GM23338 (cell line): ENCODE results near the gene LGI1. TPM values are rescaled to one million over a fixed set of nuclear protein-coding genes. Genes with fewer than 3 reads are reported as not detected.

Experiments
- ATAC-seq: fragments of 200-7000 bp; cut with Tn5 transposase; 3 replicates; pipeline ENCODE4 v1.9.1; 2020
- DNase-seq: peaks from one replicate; pipeline ENCODE4 v3.0.0-alpha.2; 2015; ENCODE audit warnings: low spot score
- H2AFZ ChIP-seq: fragments of 200-600 bp; sonication (generic); 2 replicates; pipeline ENCODE4 v1.8.0; 2016; ENCODE audit warnings: antibody characterized with exemption, mild to moderate bottlenecking, moderate library complexity
- H3F3A ChIP-seq: fragments of 200-600 bp; sonication (generic); replicated peaks from 2 replicates; pipeline ENCODE4 v1.8.0; 2017; ENCODE audit warnings: antibody characterized with exemption, mixed run types, low read depth
- H3K27ac ChIP-seq: fragments of 200-600 bp; sonication (generic); 2 replicates; pipeline ENCODE4 v1.6.1; 2016; ENCODE audit warnings: low read depth
- H3K27me3 ChIP-seq: fragments of 200-600 bp; sonication (generic); 2 replicates; pipeline ENCODE4 v1.8.0; 2016; ENCODE audit warnings: mild to moderate bottlenecking, mixed run types, moderate library complexity; ENCODE audit not compliant: insufficient read depth
- H3K36me3 ChIP-seq: fragments of 200-600 bp; sonication (generic); 2 replicates; pipeline ENCODE4 v1.8.0; 2016; ENCODE audit warnings: mild to moderate bottlenecking; ENCODE audit not compliant: insufficient read depth
- H3K4me1 ChIP-seq: fragments of 200-600 bp; sonication (generic); 2 replicates; pipeline ENCODE4 v1.8.0; 2016; ENCODE audit warnings: mild to moderate bottlenecking, moderate library complexity; ENCODE audit not compliant: insufficient read depth
- H3K4me2 ChIP-seq: fragments of 200-600 bp; sonication (generic); 2 replicates; pipeline ENCODE4 v1.7.1; 2017; ENCODE audit warnings: mixed run types
- H3K4me3 ChIP-seq: fragments of 200-600 bp; sonication (generic); 2 replicates; pipeline ENCODE4 v1.6.1; 2016; ENCODE audit warnings: mixed run types
- H3K79me2 ChIP-seq: fragments of 200-600 bp; sonication (generic); replicated peaks from 2 replicates; pipeline ENCODE4 v1.8.0; 2017; ENCODE audit warnings: mild to moderate bottlenecking; ENCODE audit not compliant: insufficient read depth
- H3K9me2 ChIP-seq: fragments of 200-600 bp; sonication (generic); 2 replicates; pipeline ENCODE4 v1.8.0; 2017; ENCODE audit not compliant: insufficient read depth
- H4K20me1 ChIP-seq: fragments of 200-600 bp; sonication (generic); replicated peaks from 2 replicates; pipeline ENCODE4 v1.8.0; 2017; ENCODE audit warnings: mild to moderate bottlenecking; ENCODE audit not compliant: insufficient read depth
- H3K27ac Mint-ChIP-seq: 2 replicates; pipeline ENCODE4 v1.8.0; 2020; ENCODE audit warnings: inconsistent platforms, mild to moderate bottlenecking, moderate library complexity, mixed read lengths
- H3K27me3 Mint-ChIP-seq: 3 replicates; pipeline ENCODE4 v1.8.0; 2022; ENCODE audit warnings: low read depth, mild to moderate bottlenecking, moderate library complexity, mixed read lengths, inconsistent platforms; ENCODE audit not compliant: insufficient read depth, poor library complexity
- H3K36me3 Mint-ChIP-seq: 3 replicates; pipeline ENCODE4 v1.8.0; 2021; ENCODE audit warnings: low read depth, mild to moderate bottlenecking, inconsistent platforms, moderate library complexity, mixed read lengths
- H3K4me1 Mint-ChIP-seq: 3 replicates; pipeline ENCODE4 v1.8.0; 2020; ENCODE audit warnings: mild to moderate bottlenecking, inconsistent platforms, mixed read lengths
- H3K4me3 Mint-ChIP-seq: 3 replicates; pipeline ENCODE4 v1.8.0; 2021; ENCODE audit warnings: moderate library complexity, mild to moderate bottlenecking, inconsistent platforms, mixed read lengths
- H3K9me3 Mint-ChIP-seq: 3 replicates; pipeline ENCODE4 v1.8.0; 2020; ENCODE audit warnings: moderate library complexity, mild to moderate bottlenecking, inconsistent platforms, mixed read lengths
- NANOG ChIP-seq: IDR thresholded peaks from 2 replicates; pipeline ENCODE4 v1.6.1; 2016; ENCODE audit warnings: antibody characterized with exemption, borderline replicate concordance
- polyA plus RNA-seq: library from polyadenylated mRNA; unstranded; fragments of >200 nt; fragmentation: Nextera tagmentation; extraction: Ambion mirVana; gene quantifications from 2 replicates; pipeline ENCODE4 v1.2.1, GENCODE V29; 2016
- total RNA-seq: library from RNA; depleted of rRNA; stranded (reverse); fragments of >200 nt; shearing (Covaris generic); gene quantifications from 2 replicates; pipeline ENCODE4 v1.2.3, GENCODE V29; 2014
- TF ChIP-seq, protein P1 (sequence below): fragments of 250-450 bp; sonication (Bioruptor Pico); IDR thresholded peaks from 2 replicates; pipeline ENCODE4 v1.5.0; 2020; ENCODE audit warnings: mild to moderate bottlenecking, moderate library complexity
- TF ChIP-seq, protein P2 (sequence below), 2 experiments: fragments of 200-600 bp in 1 of 2; sonication (generic) in 1 of 2; conservative IDR thresholded peaks; 2 replicates each; pipeline versions ENCODE4 v1.5.1 to v1.6.1; 2016 to 2017; ENCODE audit warnings: antibody characterized with exemption in 2 of 2, low read depth in 2 of 2, mild to moderate bottlenecking in 2 of 2, moderate library complexity in 1 of 2

The LGI1 gene
- total and polyA plus RNA-seq, 2 experiments from 2014 or later = 0.28 to 0.31 TPM

DNA sequence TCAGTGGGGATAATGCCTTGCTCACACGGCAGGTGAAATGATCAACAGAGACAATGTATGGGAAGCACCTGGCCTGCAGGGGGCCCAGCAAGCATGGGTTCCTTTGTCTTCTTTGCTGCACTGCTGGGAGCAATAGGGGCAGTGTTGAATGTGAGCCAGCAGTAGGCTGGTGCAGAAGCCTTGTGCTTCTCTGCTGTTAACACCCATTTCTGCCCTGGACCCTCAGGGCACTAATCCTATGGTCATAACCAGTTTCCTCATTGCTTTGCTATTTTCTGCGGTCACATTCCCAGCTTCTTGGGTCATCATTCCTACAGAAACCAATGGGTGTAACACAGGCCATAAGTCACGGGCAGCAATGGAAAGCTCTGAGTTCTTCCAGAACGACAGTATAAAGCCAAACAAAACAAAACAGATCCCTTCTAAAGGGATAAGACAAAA lies 10.9 kb upstream of the LGI1 start:
- TF ChIP-seq, protein P1, sequence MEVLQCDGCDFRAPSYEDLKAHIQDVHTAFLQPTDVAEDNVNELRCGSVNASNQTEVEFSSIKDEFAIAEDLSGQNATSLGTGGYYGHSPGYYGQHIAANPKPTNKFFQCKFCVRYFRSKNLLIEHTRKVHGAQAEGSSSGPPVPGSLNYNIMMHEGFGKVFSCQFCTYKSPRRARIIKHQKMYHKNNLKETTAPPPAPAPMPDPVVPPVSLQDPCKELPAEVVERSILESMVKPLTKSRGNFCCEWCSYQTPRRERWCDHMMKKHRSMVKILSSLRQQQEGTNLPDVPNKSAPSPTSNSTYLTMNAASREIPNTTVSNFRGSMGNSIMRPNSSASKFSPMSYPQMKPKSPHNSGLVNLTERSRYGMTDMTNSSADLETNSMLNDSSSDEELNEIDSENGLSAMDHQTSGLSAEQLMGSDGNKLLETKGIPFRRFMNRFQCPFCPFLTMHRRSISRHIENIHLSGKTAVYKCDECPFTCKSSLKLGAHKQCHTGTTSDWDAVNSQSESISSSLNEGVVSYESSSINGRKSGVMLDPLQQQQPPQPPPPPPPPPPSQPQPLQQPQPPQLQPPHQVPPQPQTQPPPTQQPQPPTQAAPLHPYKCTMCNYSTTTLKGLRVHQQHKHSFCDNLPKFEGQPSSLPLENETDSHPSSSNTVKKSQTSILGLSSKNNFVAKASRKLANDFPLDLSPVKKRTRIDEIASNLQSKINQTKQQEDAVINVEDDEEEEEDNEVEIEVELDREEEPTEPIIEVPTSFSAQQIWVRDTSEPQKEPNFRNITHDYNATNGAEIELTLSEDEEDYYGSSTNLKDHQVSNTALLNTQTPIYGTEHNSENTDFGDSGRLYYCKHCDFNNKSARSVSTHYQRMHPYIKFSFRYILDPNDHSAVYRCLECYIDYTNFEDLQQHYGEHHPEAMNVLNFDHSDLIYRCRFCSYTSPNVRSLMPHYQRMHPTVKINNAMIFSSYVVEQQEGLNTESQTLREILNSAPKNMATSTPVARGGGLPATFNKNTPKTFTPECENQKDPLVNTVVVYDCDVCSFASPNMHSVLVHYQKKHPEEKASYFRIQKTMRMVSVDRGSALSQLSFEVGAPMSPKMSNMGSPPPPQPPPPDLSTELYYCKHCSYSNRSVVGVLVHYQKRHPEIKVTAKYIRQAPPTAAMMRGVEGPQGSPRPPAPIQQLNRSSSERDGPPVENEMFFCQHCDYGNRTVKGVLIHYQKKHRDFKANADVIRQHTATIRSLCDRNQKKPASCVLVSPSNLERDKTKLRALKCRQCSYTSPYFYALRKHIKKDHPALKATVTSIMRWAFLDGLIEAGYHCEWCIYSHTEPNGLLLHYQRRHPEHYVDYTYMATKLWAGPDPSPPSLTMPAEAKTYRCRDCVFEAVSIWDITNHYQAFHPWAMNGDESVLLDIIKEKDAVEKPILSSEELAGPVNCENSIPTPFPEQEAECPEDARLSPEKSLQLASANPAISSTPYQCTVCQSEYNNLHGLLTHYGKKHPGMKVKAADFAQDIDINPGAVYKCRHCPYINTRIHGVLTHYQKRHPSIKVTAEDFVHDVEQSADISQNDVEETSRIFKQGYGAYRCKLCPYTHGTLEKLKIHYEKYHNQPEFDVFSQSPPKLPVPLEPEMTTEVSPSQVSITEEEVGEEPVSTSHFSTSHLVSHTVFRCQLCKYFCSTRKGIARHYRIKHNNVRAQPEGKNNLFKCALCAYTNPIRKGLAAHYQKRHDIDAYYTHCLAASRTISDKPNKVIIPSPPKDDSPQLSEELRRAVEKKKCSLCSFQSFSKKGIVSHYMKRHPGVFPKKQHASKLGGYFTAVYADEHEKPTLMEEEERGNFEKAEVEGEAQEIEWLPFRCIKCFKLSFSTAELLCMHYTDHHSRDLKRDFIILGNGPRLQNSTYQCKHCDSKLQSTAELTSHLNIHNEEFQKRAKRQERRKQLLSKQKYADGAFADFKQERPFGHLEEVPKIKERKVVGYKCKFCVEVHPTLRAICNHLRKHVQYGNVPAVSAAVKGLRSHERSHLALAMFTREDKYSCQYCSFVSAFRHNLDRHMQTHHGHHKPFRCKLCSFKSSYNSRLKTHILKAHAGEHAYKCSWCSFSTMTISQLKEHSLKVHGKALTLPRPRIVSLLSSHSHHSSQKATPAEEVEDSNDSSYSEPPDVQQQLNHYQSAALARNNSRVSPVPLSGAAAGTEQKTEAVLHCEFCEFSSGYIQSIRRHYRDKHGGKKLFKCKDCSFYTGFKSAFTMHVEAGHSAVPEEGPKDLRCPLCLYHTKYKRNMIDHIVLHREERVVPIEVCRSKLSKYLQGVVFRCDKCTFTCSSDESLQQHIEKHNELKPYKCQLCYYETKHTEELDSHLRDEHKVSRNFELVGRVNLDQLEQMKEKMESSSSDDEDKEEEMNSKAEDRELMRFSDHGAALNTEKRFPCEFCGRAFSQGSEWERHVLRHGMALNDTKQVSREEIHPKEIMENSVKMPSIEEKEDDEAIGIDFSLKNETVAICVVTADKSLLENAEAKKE (CRISPR knock-in tag) = no peak; the same call in 1 of the 2 replicates
- peak; percentile 36; the same call in 1 of the 2 replicates for TF ChIP-seq NANOG
- TF ChIP-seq, protein P2, sequence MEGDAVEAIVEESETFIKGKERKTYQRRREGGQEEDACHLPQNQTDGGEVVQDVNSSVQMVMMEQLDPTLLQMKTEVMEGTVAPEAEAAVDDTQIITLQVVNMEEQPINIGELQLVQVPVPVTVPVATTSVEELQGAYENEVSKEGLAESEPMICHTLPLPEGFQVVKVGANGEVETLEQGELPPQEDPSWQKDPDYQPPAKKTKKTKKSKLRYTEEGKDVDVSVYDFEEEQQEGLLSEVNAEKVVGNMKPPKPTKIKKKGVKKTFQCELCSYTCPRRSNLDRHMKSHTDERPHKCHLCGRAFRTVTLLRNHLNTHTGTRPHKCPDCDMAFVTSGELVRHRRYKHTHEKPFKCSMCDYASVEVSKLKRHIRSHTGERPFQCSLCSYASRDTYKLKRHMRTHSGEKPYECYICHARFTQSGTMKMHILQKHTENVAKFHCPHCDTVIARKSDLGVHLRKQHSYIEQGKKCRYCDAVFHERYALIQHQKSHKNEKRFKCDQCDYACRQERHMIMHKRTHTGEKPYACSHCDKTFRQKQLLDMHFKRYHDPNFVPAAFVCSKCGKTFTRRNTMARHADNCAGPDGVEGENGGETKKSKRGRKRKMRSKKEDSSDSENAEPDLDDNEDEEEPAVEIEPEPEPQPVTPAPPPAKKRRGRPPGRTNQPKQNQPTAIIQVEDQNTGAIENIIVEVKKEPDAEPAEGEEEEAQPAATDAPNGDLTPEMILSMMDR (conservative IDR thresholded peaks at IDR 0.05; ENCODE audit: low read depth in 2 of 2) = peak; percentile 67 to 80
- Histone ChIP-seq H2AFZ (0 out of 2 replicates have a peak overlapping the region, but pooled peaks have one; percentile 53), H3K9me2 (no peaks in the 10 kb centered on the region), H3K79me2 (no peaks in the 10 kb centered on the region), H3K4me3 (no peak overlapping the region), H4K20me1 (no peaks in the 10 kb centered on the region), H3K4me2 (peak overlapping the region; percentile 7; the same call in 1 of the 2 replicates), H3K27me3 (no peaks in the 10 kb centered on the region), H3K36me3 (no peaks in the 10 kb centered on the region), H3F3A (peaks cover 4% of the 10 kb centered on the region; the same call in 1 of the 2 replicates), H3K27ac (no peak overlapping the region), H3K4me1 (peaks cover 49% of the 10 kb centered on the region)
- peak overlapping the region; percentile 60 for H3K27ac Mint-ChIP-seq
- peaks cover 4% of the 10 kb centered on the region for H3K27me3 Mint-ChIP-seq
- peak; percentile 84 for DNase-seq
- no peak overlapping the region for H3K4me3 Mint-ChIP-seq
- no peaks in the 10 kb centered on the region for H3K36me3 Mint-ChIP-seq
- no peaks in the 10 kb centered on the region for H3K9me3 Mint-ChIP-seq
- peak; percentile 76 for ATAC-seq
- H3K4me1 Mint-ChIP-seq = peaks cover 48% of the 10 kb centered on the region
